GM12878 (cell line): ENCODE data around the gene BIRC6. TPM values are rescaled to one million over a fixed set of nuclear protein-coding genes. Genes with fewer than 3 reads are reported as not detected.

ENCODE experiments used
- ATAC-seq: fragments of 200-7000 bp; cut with Tn5 transposase; 3 replicates; pipeline ENCODE4 v1.9.1; 2020; ENCODE audit warnings: mild to moderate bottlenecking, moderate library complexity
- BruUV-seq: library from RNA; stranded (reverse); fragments of 400-500 nt; replicated peaks from 2 replicates; lab custom pipeline; 2021; lab: Mats Ljungman, UMichigan
- CTCF ChIA-PET: fragments of 300-600 bp; sonication (Branson Sonifier 250); formaldehyde crosslinking; extraction: SDS; loops from one replicate; lab custom pipeline; 2021; ENCODE audit warnings: inconsistent platforms; lab: Yijun Ruan, JAX
- POLR2A ChIA-PET: fragments of 350-600 bp; formaldehyde crosslinking; extraction: SDS; loops from one replicate; lab custom pipeline; 2021; ENCODE audit warnings: inconsistent platforms; lab: Charles Lee
- RAD21 ChIA-PET: fragments of 300-600 bp; sonication (Branson Sonifier 250); formaldehyde crosslinking; loops from one replicate; lab custom pipeline; 2023; ENCODE audit warnings: antibody characterized with exemption; ENCODE audit not compliant: unreplicated experiment; lab: Charles Lee
- SMC1A ChIA-PET: fragments of 300-600 bp; sonication (Branson Sonifier 250); formaldehyde crosslinking; loops from one replicate; lab custom pipeline; 2023; ENCODE audit not compliant: unreplicated experiment, uncharacterized antibody; lab: Charles Lee
- DNase-seq: peaks from one replicate; pipeline ENCODE4 v3.0.0-alpha.2; 2011; ENCODE audit warnings: low read depth, low spot score
- FAIRE-seq: peaks from 3 replicates; lab custom pipeline; 2011; peaks lifted over from hg19 to GRCh38; lab: Jason Lieb, UNC
- H2AFZ ChIP-seq: 2 replicates; pipeline ENCODE4 v1.6.0; 2011; ENCODE audit warnings: low read depth, low read length, control low read depth; ENCODE audit not compliant: control insufficient read depth
- H3K27ac ChIP-seq: 2 replicates; pipeline ENCODE4 v1.5.1; 2011; ENCODE audit warnings: control low read depth; ENCODE audit not compliant: control insufficient read depth, insufficient read depth
- H3K27me3 ChIP-seq, 2 experiments: replicated peaks in 1 of 2; 2 replicates each; pipeline versions ENCODE4 v1.6.0 to v1.6.1; 2011; ENCODE audit warnings: low read length in 1 of 2; ENCODE audit not compliant: control insufficient read depth in 2 of 2, insufficient read depth in 2 of 2
- H3K36me3 ChIP-seq, 2 experiments: 2 replicates each; pipeline ENCODE4 v1.5.1; 2011; ENCODE audit warnings: low read length in 1 of 2; ENCODE audit not compliant: control insufficient read depth in 2 of 2, insufficient read depth in 2 of 2
- H3K4me1 ChIP-seq: 2 replicates; pipeline ENCODE4 v1.6.1; 2011; ENCODE audit warnings: mild to moderate bottlenecking, low read length, moderate library complexity, mixed read lengths; ENCODE audit not compliant: control insufficient read depth, insufficient read depth
- H3K4me2 ChIP-seq: 2 replicates; pipeline ENCODE4 v1.6.0; 2011; ENCODE audit warnings: control low read depth; ENCODE audit not compliant: control insufficient read depth, insufficient read depth
- H3K4me3 ChIP-seq: fragments of 200-600 bp; sonication (generic); 2 replicates; pipeline ENCODE4 v1.5.1; 2016
- H3K79me2 ChIP-seq: 2 replicates; pipeline ENCODE4 v1.6.0; 2011; ENCODE audit warnings: low read length; ENCODE audit not compliant: control insufficient read depth, insufficient read depth
- H3K9ac ChIP-seq: 2 replicates; pipeline ENCODE4 v1.8.0; 2011; ENCODE audit warnings: low read length, control low read depth, mixed read lengths; ENCODE audit not compliant: control insufficient read depth, insufficient read depth
- H3K9me3 ChIP-seq: replicated peaks from 3 replicates; pipeline ENCODE4 v1.5.1; 2011; ENCODE audit warnings: mild to moderate bottlenecking, low read length; ENCODE audit not compliant: control insufficient read depth, insufficient read depth
- H4K20me1 ChIP-seq: 2 replicates; pipeline ENCODE4 v1.6.0; 2011; ENCODE audit not compliant: control insufficient read depth, insufficient read depth
- MTA2 ChIP-seq: fragments of 450-650 bp; IDR thresholded peaks from 2 replicates; pipeline ENCODE4 v1.6.1; 2016; ENCODE audit warnings: low read depth, mild to moderate bottlenecking, moderate library complexity
- NKRF ChIP-seq: fragments of 450-650 bp; conservative IDR thresholded peaks from 2 replicates; pipeline ENCODE4 v1.6.1; 2017; ENCODE audit warnings: mild to moderate bottlenecking, moderate library complexity
- ZBED1 ChIP-seq: IDR thresholded peaks from 2 replicates; pipeline ENCODE4 v1.6.1; 2016; ENCODE audit warnings: borderline replicate concordance
- ZNF622 ChIP-seq: fragments of 450-650 bp; IDR thresholded peaks from 2 replicates; pipeline ENCODE4 v1.6.1; 2017; ENCODE audit warnings: mild to moderate bottlenecking, inconsistent platforms
- WGBS: methylation state at CpG from one replicate; pipeline ENCODE4 v1.1.6; 2016; ENCODE audit warnings: low lambda C conversion rate; ENCODE audit not compliant: insufficient replicate concordance, insufficient coverage; ENCODE audit errors: missing lambda C conversion rate; 5-methylcytosine and 5-hydroxymethylcytosine counted together
- in situ Hi-C: fragments of 300-500 bp; cut with MboI; formaldehyde crosslinking; loops from 9 replicates; pipeline ENCODE4 v1.14.3; 2018; ENCODE audit warnings: mixed read lengths
- intact Hi-C: fragments of 100-400 bp; cut with micrococcal nuclease; formaldehyde crosslinking; loops from one replicate; pipeline ENCODE4 v1.14.2; 2022; ENCODE audit not compliant: unreplicated experiment
- polyA plus RNA-seq, 11 experiments: library from polyadenylated mRNA; depleted of rRNA in 4 of 11; unstranded in 6 of 11; stranded (reverse) in 5 of 11; fragments of >200 nt; fragmentation: Nextera tagmentation in 4 of 11; fragmentation: Illumina TruSeq in 1 of 11; extraction: Ambion mirVana in 4 of 11; extraction: Trizol in 1 of 11; gene quantifications; 1 replicate in 1 of 11; 2 replicates in 10 of 11; pipeline versions ENCODE4 v1.2.1 to v1.2.3, GENCODE V29; 2011 to 2016; ENCODE audit warnings: inconsistent platforms in 2 of 11, missing spikeins in 2 of 11, low read depth in 1 of 11
- total RNA-seq, 4 experiments: library from RNA; depleted of rRNA in 3 of 4; stranded (reverse); fragments of >200 nt in 3 of 4; fragmentation: Illumina TruSeq in 1 of 4; extraction: Trizol in 1 of 4; gene quantifications; 2 replicates each; pipeline versions ENCODE4 v1.2.1 to v1.2.3, GENCODE V29; 2013 to 2021
- TF ChIP-seq, protein P1 (sequence below): IDR thresholded peaks from 2 replicates; pipeline ENCODE4 v1.6.1; 2012; ENCODE audit warnings: low read length, inconsistent platforms
- TF ChIP-seq, protein P2 (sequence below): fragments of 450-650 bp; IDR thresholded peaks from 2 replicates; pipeline ENCODE4 v1.6.1; 2017; ENCODE audit warnings: low read depth, mild to moderate bottlenecking, moderate library complexity

Gene BIRC6
- total and polyA plus RNA-seq, 10 of the 15 experiments (the other 5 are each of a cell fraction or from before 2014, with no cell fraction given): 18.8 to 118 (median 55.0) TPM

DNA sequence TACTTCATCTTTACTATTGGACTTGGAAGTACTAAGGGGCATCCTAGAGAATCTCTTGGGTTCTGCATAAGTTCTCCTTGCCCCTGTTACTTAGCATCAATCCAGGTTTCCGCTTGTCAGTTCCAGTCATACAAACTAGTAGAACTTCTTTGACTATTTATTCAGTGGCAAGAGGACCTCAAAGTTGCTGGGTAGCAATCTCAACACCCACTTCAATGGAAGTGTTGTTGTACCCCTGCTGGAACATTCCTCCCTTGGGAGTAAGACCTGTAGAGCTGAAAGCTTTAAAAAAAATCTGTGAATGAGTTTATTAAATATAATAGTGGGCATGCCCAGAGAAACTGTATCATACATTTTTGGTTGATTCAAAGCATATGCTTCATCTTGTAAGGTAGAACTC lies 27.0 kb downstream of the BIRC6 start:
- Histone ChIP-seq H3K36me3 (peaks cover 0 to 22% of the 10 kb centered on the region in 2 experiments), H3K27ac (no peak overlapping the region), H3K4me2 (no peak overlapping the region), H4K20me1 (no peaks in the 10 kb centered on the region), H3K79me2 (peaks cover 16% of the 10 kb centered on the region), H3K4me3 (no peak overlapping the region), H3K9ac (no peak overlapping the region), H3K4me1 (no peaks in the 10 kb centered on the region), H3K9me3 (no peaks in the 10 kb centered on the region), H3K27me3 (no peaks in the 10 kb centered on the region), H2AFZ (no peak overlapping the region)
- ATAC-seq (no peak), DNase-seq (no peak), FAIRE-seq (no peak)
- POLR2A ChIA-PET: interaction anchor here (0.6 to 0.9 kb wide), 2 partner anchors 20 to 41 kb away, joined by 3 to 5 read pairs; no protein-coding TSS in a partner anchor
- RAD21 ChIA-PET: no interaction called here
- CTCF ChIA-PET: no interaction called here
- intact Hi-C loops: no loop called here
- SMC1A ChIA-PET: interaction anchor here (1.0 kb wide), 1 partner anchor 12 kb away, joined by 4 read pairs; no protein-coding TSS in a partner anchor
- TF ChIP-seq, protein P1, sequence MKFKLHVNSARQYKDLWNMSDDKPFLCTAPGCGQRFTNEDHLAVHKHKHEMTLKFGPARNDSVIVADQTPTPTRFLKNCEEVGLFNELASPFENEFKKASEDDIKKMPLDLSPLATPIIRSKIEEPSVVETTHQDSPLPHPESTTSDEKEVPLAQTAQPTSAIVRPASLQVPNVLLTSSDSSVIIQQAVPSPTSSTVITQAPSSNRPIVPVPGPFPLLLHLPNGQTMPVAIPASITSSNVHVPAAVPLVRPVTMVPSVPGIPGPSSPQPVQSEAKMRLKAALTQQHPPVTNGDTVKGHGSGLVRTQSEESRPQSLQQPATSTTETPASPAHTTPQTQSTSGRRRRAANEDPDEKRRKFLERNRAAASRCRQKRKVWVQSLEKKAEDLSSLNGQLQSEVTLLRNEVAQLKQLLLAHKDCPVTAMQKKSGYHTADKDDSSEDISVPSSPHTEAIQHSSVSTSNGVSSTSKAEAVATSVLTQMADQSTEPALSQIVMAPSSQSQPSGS: no peak
- TF ChIP-seq, protein P2, sequence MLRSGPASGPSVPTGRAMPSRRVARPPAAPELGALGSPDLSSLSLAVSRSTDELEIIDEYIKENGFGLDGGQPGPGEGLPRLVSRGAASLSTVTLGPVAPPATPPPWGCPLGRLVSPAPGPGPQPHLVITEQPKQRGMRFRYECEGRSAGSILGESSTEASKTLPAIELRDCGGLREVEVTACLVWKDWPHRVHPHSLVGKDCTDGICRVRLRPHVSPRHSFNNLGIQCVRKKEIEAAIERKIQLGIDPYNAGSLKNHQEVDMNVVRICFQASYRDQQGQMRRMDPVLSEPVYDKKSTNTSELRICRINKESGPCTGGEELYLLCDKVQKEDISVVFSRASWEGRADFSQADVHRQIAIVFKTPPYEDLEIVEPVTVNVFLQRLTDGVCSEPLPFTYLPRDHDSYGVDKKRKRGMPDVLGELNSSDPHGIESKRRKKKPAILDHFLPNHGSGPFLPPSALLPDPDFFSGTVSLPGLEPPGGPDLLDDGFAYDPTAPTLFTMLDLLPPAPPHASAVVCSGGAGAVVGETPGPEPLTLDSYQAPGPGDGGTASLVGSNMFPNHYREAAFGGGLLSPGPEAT: no peak
- TF ChIP-seq ZNF622 (no peak), MTA2 (no peak), NKRF (no peak), ZBED1 (no peak)
- WGBS: 100% methylated on average over 1 of the region's 1 CpG
- in situ Hi-C loops: no loop called here
- BruUV-seq: no TSS peak
